Aortic smooth muscle cell (primary cell): ENCODE results near the gene RAP1A. TPM values are rescaled to one million over a fixed set of nuclear protein-coding genes. Genes with fewer than 3 reads are reported as not detected.

Experiments used
- total RNA-seq: library from RNA; depleted of rRNA; stranded (reverse); fragments of >200 nt; gene quantifications from 2 replicates; pipeline ENCODE4 v1.2.3, GENCODE V29; 2014

The RAP1A gene
- 17.7 and 25.9 TPM in 2 replicates for total RNA-seq

DNA sequence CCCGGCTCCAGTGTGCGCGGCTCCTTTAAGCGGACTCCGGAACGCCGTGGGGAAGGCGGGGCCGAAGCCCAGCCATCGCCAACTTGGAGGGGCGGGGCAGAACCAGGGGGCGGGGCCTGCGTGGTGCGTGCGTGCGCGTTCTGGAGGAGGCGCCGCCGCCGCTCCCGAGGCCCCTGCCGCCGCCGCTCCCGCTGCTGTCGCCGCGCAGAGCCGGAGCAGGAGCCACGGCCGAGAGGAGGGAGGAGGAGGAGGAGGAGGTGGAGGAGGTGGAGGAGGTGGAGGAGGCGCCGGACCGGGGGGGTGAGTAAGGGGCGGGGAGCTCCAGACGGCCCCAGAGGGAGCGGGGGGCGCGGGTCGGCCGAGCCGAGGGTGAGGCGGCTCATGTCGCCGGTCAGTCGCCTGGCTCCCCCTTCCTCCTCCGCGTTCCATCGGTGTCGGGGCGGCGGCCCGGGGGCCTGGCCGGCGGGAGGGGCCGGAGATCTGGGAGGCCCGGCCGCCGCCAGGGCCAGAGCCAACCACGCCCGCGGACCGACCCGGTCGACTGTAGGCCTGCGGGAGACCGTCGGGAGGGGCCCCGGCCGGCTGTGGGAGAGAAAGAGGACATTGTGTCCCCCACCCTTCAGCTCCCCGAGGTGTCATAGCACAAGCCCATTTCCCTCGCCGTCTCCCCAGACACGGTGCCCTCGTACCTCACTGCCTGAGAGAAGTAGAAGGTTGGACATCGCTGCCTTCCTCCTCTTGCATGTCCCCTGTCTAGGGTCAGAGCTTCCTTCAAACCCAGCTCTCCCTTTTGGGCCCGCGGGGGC is at the start of gene RAP1A:
RAP1A (plus strand) TSS at position 155 of the 806 bp plus-strand sequence. CDS start 71,572 bp downstream, outside the sequence.

DNA sequence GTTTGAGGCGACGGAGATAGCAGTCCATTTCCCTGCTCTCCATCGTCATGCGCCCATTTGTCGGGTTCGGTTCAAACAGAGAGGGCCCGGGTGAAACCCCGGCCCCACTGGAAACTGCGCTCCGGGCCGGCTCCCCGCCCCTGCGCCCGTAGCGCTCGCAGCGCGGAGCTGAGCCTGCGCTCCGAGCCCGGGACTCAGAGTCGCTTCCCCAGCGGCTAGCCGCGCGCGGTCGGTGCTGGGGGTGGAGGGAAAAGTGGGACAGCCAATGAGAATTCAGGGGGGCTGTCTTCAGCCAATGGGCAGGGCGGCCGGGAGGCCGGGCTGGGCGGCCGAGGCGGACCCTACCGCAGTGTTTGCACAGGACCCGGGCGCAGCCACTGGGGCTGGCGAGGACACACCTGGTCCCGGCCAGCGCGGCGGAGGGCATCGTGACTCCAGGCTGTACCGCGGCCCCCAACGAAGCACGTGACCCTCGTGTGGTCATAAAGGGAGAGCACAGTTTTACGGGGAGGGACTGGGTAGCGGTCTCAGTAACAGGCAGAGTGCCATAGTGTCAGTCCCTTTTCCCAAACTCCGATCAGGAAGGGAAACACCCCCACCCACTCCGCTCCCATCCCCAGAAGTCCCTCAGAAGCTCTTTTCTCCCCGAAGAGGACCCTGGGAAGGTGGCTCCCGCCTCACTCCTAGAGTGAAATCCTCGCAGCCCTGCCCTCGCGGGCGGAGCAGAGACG is 119.8 kb downstream of the RAP1A start, which contains the start of gene INKA2:
INKA2 (minus strand) TSS at position 202 of the 731 bp plus-strand sequence; CDS start at position 49, 153 bp downstream.

DNA sequence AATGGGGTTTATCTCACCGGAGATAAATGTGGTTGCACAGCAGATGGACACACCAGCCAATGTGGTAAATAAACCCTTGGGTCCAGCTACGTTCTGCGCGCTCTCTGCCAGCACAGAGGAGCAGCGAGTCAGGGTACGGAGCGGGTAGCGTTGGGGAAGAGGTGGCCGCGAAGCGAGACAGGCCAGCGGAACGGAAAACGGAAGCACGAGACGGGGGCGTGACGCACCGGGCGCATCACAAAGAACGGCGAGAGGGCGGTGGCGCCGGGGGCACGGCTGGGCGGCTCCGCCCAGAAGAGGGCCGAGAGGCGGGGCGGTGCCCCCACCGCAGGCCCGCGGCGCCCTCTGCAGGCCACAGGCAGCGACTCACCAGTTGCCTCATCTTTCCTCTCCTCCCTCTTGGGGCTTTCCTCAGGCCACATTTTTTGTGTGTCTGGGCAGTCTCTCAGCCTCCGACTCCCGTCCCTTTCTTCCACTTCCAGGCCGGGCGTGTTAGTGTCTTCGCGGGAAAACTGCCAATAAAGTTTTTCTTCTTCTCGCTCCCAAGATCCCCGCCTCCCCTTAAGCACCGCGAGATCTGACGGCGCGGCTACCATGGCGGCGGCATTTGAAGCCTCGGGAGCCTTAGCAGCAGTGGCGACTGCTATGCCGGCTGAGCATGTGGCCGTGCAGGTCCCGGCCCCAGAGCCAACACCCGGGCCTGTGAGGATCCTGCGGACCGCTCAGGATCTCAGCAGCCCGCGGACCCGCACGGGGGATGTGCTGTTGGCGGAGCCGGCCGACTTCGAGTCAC is 135.9 kb downstream of the RAP1A start, which contains the start of gene DDX20:
DDX20 (plus strand) TSS at position 571 of the 793 bp plus-strand sequence; CDS start at position 595, 24 bp downstream.

Other genes starting within 250 kb of the RAP1A start
- gene OVGP1, start 192.1 kb upstream of the RAP1A start, total RNA-seq: 0.26 and 0.44 TPM in 2 replicates
- gene WDR77, start 170.5 kb upstream of the RAP1A start, total RNA-seq: 16.4 and 25.9 TPM in 2 replicates
- 299 and 396 TPM in 2 replicates for gene ATP5PB, start 170.3 kb upstream of the RAP1A start, total RNA-seq
- gene C1orf162, start 145.8 kb upstream of the RAP1A start, total RNA-seq: 0.06 and 0.13 TPM in 2 replicates
- gene ADORA3, start 116.2 kb upstream of the RAP1A start, total RNA-seq: 0.06 and 0.13 TPM in 2 replicates
- not detected in 2 replicates for gene TMIGD3, start 116.2 kb upstream of the RAP1A start, total RNA-seq
- gene INKA2, start 119.6 kb downstream of the RAP1A start, total RNA-seq: 1.4 and 7.1 TPM in 2 replicates
- 8.1 and 13.3 TPM in 2 replicates for gene DDX20, start 136.1 kb downstream of the RAP1A start, total RNA-seq